Measurements from ENCODE around the gene HTT-AS. TPM values are rescaled to one million over a fixed set of nuclear protein-coding genes. Genes with fewer than 3 reads are reported as not detected.
"Not testable (repeated sequence)": the region's sequence is repeated elsewhere in the genome, so short reads cannot be mapped to it uniquely, and the experiment has no call there.

HTT-AS gene
- not detected for polyA plus RNA-seq (2013, experiment 1 of 2; ENCODE audit: insufficient read length)
- not detected for polyA plus RNA-seq (2013, experiment 2 of 2; ENCODE audit: insufficient read length)

DNA sequence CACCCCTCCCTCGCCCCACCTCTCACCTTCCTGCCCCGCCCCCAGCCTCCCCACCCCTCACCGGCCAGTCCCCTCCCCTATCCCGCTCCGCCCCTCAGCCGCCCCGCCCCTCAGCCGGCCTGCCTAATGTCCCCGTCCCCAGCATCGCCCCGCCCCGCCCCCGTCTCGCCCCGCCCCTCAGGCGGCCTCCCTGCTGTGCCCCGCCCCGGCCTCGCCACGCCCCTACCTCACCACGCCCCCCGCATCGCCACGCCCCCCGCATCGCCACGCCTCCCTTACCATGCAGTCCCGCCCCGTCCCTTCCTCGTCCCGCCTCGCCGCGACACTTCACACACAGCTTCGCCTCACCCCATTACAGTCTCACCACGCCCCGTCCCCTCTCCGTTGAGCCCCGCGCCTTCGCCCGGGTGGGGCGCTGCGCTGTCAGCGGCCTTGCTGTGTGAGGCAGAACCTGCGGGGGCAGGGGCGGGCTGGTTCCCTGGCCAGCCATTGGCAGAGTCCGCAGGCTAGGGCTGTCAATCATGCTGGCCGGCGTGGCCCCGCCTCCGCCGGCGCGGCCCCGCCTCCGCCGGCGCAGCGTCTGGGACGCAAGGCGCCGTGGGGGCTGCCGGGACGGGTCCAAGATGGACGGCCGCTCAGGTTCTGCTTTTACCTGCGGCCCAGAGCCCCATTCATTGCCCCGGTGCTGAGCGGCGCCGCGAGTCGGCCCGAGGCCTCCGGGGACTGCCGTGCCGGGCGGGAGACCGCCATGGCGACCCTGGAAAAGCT lies at the start of gene HTT-AS, which contains the start of gene HTT:
TSS of gene HTT-AS (minus strand) at position 461 of the 768 bp plus-strand sequence.
TSS of gene HTT (plus strand) at position 604 of the 768 bp plus-strand sequence. CDS start at position 749, 145 bp downstream.
- DNase-seq = peak; percentile 90

DNA sequence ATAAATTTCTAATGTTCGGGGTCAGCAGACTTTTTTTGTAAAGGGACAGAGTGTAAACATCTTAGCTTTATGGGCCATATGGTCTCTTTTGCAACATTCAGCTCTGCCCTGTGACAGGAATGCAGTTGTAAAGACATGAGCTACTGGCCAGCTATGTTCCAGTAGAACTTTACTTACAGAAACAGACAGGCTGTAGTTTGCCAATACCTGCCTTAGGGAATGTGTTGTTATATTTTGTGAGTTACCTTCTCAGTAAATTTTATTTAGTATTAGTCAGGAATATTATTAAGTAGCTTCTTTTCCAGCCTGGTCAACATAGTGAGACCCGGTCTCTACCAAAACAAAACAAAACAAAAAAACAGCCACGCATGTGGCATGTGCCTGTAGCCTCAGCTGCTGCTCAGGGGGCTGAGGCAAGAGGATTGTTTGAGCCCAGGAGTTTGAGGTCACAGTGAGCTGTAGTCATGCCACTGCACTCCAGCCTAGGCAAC lies 48.9 kb upstream of the HTT-AS start:
- no peak for DNase-seq

- DNase-seq = peak; percentile 15
Observed at GRCh38 chr4:3122081-3122563, 47.8 kb upstream of the HTT-AS start.

GRCh38 chr4:3121596-3121995 lies 47.3 kb upstream of the HTT-AS start:
- DNase-seq = no peak

GRCh38 chr4:3121110-3121509 lies 46.8 kb upstream of the HTT-AS start:
- DNase-seq = no peak

DNA sequence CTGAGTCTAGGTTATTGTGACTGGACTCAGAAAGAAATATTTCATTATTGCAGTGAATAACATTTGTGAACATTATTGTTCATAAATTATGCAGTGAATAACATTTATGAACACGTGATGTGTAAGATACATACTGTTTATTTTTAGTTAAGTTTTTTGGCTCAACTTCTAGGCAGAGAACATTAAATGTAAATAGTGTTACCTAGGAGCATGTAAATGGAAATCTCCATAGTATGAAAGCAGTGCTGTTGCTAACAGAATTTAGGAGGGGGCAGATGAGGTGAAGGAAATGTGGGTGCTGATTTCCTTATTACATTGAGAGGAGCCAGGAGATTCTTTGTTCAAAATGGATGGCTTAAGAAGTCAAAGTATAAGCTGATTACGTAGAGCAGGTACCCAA lies 45.1 kb upstream of the HTT-AS start:
- DNase-seq = no peak

DNA sequence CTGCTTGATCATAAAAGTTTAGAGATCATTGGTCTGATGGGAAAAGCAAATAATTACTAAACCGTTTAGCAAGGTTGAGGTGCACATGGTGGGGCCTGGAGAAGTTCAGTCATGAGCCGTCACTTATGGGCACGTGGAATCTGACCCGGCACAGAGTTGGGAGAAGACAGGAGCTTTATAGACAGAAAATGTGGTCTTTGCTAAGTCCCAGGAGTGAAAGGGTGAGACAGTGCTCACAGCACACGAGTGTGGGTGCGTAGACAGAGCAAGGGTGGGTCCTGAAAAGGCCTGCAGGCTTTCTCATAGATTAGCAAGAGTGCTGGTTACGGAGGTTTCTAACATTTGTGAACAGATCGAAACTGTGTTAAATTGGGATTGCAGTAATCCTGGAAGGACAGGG lies 44.0 kb upstream of the HTT-AS start:
- no peak for DNase-seq

DNA sequence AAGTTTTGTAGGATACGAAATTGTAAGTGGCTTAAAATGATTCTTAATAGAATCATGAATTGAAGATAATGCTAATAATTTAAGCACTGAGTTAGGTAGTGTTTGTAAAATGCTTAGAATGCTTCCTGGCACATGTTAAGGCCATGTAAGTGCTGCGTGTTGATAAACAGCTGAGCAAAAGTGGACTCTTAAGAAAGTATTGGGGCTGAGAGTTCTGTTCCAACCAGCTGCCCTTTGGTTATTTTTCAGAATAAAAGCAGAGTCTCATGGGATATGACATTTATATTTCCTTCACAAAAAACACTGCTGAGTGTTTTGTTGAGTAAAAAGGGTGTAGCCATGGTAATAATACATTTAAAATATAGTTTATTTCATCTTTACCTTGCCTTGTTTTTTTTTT lies 42.6 kb upstream of the HTT-AS start:
- DNase-seq = no peak

DNA sequence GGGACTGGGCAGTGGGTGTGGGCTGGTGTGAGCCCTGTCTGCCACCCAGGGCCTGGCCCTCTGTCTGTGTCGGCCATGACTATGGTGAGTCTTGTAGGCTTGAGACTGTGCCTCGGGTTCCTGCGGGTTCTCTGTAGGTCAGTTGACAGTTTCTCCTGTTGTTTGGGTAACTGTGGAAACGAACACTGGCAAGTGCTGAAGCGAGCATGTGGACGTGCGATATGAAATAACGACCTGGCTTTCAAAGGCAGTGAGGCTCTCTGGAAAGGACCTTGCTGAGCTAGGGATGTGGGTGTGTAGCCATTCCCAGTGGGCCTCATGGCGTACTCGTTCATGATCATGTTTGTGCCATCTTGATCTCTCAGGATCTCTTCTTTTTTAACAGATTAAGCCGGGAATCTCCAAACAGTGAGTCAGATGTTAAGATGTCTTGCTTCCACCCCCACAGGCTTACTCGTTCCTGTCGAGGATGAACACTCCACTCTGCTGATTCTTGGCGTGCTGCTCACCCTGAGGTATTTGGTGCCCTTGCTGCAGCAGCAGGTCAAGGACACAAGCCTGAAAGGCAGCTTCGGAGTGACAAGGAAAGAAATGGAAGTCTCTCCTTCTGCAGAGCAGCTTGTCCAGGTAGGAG lies 41.4 kb upstream of the HTT-AS start:
- DNase-seq = peak; percentile 12

GRCh38 chr4:3114377-3114776 lies 40.0 kb upstream of the HTT-AS start:
- no peak for DNase-seq

DNA sequence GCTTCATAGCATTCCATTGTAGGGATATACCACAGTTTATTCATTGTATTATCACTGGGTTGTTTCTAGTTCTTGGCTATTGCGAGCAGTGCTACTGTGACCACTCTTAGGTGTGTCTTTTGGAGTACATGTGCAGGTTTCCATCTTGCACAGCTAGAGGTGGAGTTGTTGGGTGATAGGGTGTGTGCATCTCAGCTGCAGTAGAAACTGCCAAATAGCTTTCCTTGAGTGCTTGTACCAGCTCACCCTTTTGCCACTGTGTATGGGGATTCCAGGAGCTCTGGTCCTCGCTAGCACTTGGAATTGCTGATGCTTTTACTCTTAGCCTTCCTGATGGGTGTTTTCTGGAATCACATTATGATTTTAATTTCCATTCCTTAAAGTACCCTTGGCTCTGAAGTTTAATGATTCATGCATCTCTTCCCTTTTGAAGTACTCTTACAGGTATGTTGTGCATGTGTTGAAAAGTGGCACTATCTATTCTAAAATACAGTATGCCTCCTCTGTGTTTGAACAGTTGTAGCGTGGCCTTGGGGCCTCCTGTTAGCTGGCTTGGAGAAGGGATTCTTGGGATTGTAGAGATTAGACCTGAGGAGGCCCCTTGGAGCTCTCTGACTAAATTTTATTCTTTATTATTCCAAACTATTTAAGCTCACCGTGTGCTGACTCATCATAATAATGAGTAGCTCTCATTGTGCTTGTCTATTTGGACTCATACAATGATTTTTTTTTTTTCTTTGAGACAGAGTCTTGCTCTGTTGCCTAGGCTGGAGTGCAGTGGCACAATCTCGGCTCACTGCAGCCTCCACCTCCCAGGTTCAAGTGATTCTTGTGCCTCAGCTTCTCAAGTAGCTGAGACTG lies 38.5 kb upstream of the HTT-AS start:
- DNase-seq = no peak

DNA sequence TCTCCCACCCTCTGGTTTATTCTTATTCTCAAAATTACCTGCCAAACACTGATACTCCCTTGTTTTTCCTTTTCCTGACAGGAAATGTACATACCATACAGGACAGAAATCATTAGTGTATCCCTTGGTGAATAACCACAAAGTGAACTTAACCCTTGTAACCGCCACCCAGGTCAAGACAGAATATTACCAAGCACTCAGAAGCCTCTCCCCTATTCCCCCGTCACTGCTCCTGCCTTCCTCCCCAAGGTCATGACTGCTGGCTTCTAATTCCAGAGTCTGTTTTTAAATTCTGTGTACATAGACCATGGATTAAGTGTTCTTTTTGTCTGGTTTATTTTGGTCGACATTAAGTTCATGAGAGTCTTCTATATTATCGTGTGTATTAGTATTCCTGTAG lies 37.9 kb upstream of the HTT-AS start:
- no peak for DNase-seq

DNA sequence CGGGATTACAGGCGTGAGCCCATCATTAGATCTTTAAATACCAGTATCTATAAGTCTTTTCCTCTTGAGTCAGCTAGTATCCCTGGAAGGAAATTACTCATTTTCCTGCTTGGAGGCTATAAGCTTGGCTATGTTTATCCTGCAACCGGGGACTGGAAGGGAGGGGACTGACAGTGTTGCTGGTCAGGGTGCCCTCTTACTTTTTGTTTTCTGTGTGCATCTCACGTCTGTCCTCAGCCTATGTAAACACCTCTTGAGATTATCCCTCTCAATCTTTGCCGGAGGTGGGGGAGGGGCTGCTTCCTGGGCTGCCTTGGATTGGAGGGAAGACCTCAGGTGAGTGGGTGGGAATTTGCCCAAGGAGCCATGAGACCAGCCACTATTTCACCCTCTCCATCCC lies 37.1 kb upstream of the HTT-AS start:
- peak; percentile 78 for DNase-seq

DNA sequence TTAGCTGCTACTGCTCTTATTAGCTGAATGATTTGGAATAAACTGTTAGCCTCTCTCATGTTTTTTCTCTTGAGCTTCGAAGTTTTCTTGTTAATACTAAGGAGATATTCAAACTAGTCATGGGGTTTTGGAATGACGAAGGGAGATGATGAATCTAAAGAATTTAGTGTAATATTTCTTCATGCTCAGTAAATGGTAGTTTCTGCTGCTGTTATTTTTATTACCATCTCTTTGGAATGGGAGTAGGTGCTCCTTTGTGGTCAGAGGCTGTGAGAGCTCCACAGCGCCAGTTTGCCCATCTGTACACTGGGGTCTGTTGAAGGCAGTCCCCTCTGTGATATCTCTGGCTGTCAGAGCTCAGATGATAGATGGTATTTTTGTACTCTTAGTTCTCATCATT lies 33.9 kb upstream of the HTT-AS start:
- peak; percentile 19 for DNase-seq

DNA sequence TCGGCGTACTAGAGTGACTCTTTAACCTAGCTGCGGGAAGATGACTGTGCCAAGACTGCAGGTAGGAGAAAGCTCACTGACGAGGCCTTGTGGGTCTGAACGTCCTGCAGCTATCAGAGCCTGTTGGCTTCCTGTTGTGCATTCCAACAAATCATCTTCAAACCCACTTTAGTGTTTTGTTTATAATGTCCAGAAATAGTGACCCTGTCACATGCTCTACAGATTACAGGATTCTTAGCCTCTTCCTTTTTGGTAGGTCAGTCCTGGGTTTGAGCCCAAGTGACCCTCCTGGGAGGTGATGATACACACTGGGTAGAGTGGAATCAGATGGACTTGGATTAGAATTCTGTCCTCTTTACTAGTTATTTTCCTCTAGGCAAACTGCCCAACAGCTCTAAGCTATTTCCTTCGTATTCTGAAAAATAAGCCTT lies 33.4 kb upstream of the HTT-AS start:
- no peak for DNase-seq

DNA sequence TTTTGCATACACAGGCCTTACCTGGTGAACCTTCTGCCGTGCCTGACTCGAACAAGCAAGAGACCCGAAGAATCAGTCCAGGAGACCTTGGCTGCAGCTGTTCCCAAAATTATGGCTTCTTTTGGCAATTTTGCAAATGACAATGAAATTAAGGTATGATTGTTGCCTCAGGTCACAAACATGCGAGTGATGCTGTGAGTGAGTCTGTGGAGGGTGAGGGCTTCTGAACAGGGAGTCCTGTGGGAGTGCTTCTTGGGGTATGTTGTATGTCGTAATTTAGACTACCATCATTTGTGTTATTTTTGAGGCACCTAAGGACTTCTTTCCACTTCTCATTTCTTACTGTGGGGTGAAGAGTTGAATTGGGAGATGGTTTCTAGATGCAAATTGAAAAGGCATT lies 32.9 kb upstream of the HTT-AS start:
- no peak for DNase-seq

GRCh38 chr4:3106339-3107186 lies 32.2 kb upstream of the HTT-AS start:
- peak; percentile 90 for DNase-seq

- DNase-seq = no peak
Observed at GRCh38 chr4:3098346-3098745, 24.0 kb upstream of the HTT-AS start.

GRCh38 chr4:3096202-3096601 lies 21.9 kb upstream of the HTT-AS start:
- DNase-seq = no peak

DNA sequence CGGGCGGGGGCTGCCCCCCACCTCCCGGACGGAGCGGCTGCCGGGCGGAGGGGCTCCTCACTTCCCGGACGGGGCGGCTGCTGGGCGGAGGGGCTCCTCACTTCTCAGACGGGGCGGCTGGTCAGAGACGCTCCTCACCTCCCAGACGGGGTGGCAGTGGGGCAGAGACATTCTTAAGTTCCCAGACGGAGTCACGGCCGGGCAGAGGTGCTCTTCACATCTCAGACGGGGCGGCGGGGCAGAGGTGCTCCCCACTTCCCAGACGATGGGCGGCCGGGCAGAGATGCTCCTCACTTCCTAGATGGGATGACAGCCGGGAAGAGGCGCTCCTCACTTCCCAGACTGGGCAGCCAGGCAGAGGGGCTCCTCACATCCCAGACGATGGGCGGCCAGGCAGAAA lies 20.4 kb upstream of the HTT-AS start:
- not testable (repeated sequence) for DNase-seq

GRCh38 chr4:3091464-3091863 lies 17.1 kb upstream of the HTT-AS start:
- no peak for DNase-seq
